T1000 (cell line): ENCODE data around the gene SNPH.

ENCODE experiments used
- DNase-seq: peaks from one replicate; lab custom pipeline; 2025; ENCODE audit warnings: mixed read lengths; lab: John Stamatoyannopoulos, UW

SNPH gene

DNA sequence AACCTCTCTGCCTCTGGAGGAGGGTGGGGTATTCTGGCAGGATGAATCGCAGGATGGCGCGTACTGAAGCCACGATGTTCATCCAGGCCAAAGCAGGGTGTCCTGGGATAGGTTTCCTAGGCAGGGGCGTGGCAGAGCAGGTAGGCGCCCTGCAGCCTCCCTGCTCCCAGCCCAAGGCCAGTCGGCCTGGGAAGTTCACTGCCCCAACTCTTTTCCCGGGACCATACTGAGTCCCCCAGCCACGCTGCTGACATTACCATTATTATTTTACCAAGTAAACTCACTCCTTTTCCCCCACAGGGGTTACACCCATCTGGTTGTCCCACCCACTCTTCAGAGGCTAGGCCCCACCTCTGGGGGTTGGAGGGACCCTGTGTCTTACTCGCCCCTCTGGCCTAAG, 41.1 kb downstream of the SNPH start:
- no peak for DNase-seq

DNA sequence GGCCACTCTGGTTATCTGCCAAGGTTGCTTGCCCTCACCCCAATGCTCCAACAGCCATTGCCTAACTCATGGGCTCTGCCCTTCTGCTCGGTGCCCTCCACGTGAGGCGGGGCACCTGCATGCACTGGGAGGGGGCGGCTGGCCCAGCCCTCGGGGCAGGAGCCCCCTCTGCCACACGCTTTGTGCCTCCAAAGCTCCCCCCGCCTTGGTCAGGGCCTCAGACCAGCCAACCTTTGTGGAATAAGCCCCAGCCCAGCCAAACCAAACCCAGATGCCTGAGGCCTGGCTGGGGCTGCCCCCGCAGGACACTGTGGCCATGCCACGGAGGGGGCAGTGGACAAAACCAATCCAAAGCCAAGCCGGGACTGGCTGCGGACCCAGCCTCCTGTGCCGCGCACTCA, 41.5 kb downstream of the SNPH start:
- no peak for DNase-seq

GRCh38 chr20:1308067-1308701, 42.1 kb downstream of the SNPH start:
- DNase-seq: no peak

DNA sequence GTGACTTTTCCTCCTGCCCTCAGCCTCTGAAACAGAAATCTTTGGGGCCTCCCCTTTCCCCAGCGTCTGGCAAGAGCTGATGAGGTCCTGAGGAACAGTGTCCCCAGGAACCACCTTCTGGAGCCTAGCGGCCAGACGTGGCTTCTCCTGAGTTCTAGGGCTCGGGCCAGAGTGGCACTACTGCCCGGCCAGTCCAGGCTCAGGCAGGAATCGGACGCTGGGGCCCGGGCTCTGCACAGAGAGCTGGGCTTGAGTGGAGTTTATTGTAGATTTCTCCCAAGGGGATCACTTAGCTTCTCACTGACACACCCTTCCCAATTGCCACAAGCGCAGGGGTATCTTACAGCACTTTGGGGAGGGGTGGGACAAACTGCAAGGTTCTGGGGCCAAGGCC, 42.6 kb downstream of the SNPH start:
- DNase-seq: no peak

- DNase-seq: no peak
These were observed 43.3 kb downstream of the SNPH start for GRCh38 chr20:1309439-1309847.

- DNase-seq: no peak
These were observed 44.0 kb downstream of the SNPH start for GRCh38 chr20:1310071-1310470.

GRCh38 chr20:1310506-1311190, 44.6 kb downstream of the SNPH start:
- DNase-seq: no peak

- no peak for DNase-seq
These were observed 46.2 kb downstream of the SNPH start for GRCh38 chr20:1312308-1312707.

- DNase-seq: no peak
These were observed 46.8 kb downstream of the SNPH start for GRCh38 chr20:1312904-1313235.

DNA sequence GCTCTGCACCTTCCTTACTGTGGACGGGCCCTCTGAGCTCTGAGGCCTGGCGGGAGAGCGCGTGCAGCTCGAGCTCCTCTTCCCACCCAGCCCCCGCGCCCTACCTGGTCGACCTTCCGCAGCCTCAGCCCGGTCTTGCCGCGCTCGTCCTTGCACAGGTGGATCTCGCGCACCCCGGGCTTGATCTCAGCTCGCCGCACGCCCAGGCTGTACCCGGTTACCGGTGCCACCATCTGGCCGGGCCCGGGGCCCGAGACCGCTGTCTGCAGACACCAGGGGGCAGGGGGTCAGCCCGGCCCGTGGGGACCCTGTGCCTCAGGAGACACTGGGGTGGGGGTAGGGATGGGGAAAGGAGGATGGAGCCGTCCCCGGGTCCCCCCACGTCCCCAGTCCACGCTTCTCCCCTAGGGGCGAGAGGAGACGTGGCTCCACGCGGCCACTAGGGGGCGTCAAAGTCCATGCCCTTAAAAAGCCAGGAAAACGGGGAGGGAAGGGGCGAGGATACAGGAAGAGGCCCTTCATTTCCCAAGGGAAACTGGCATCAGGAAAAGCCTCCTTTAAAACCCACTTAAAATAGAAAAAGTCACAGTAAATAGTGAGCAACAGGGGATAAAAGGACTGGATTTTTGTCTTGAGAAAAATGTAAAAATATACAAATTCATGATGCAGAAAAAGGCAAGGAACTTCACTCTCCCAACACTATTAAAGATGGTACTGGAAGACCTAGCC, 47.3 kb downstream of the SNPH start:
- no peak for DNase-seq

DNA sequence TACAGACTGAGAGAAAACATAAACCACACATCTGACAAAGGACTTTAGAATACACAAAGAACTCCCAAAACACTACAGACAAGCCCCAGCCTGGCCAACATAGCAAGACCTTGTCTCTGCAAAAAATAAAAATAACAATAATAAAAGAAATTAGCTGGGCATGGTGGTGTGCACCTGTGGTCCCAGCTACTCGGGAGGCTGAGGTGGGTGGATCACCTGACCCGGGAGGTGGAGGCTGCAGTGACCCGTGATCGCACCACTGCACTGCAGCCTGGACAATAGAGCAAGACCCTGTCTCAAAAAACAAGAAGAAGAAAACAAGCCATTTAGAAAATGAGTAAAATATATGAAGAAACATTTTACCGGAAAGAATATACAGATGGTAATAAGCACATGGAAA, 49.7 kb downstream of the SNPH start:
- DNase-seq: no peak

DNA sequence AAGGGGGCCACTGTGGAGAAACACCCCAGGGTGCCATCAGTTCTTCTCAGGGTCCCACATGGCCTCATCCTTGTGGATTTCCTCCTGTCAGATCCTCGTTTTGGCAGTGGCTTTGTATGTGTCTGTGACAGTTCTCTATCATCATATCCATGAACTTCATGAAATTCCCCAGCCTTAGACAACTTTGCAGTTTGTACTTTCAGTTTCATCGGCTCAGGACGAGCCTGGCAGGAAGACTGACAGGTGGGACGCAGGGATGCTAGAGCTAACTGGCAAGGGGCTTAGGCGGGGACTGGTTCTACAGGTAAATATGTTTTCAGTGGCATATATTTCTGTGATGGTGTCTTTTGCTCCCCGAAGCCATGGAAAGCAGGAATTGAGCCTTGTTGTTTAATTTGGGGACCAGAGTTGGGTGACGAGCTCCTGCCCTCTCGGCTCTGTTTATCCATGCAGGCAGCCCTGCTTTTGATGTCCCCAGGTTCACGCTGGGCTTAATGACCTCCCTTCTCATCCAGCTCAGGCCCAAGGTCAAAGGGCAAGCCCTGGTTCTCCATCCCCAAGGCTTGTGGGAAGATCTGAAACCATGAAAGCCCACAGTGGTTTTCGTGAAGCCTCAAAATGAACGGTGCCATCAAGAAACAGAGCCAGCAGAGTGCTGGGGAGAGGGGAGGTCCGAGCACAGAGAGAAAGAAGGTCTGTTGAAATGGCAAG, 51.6 kb downstream of the SNPH start:
- DNase-seq: no peak

GRCh38 chr20:1319051-1319450, 53.0 kb downstream of the SNPH start:
- DNase-seq: no peak

GRCh38 chr20:1319462-1319861, 53.4 kb downstream of the SNPH start:
- DNase-seq: no peak

DNA sequence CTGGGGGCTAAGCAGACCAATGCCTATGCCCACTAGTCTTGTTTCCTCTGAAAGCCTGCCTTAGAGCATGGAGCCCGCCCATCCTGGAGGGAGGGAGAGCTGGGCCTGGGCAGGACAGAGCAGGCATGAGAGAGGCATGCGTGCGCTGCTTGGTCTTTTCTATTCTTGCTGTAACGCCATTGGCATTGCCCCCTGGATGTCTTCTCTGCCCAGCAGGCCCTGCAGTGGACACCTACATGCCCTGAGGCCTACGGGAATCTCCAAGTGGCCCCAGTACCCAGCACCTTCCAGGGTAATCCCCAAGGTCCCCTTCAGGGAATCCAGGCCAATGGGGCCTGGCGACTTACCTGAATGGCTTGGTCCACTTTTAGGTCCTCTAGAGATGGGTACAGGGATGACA, 53.9 kb downstream of the SNPH start:
- no peak for DNase-seq

- DNase-seq: no peak
These were observed 55.0 kb downstream of the SNPH start for GRCh38 chr20:1320902-1321653.

DNA sequence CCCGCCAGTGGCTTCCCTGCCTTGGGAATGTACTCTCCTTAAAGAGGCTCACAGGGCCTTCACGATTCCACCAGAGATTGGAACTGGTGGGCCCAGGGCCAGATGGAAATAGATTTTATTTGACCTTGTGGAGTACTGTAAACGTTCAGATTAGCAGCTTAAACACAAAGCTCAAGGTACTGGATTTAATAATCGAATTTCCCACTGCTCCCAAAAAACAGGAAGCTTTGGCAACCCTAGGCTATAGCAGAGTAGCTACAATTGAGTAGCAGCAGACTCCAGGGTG, 55.5 kb downstream of the SNPH start:
- DNase-seq: no peak

DNA sequence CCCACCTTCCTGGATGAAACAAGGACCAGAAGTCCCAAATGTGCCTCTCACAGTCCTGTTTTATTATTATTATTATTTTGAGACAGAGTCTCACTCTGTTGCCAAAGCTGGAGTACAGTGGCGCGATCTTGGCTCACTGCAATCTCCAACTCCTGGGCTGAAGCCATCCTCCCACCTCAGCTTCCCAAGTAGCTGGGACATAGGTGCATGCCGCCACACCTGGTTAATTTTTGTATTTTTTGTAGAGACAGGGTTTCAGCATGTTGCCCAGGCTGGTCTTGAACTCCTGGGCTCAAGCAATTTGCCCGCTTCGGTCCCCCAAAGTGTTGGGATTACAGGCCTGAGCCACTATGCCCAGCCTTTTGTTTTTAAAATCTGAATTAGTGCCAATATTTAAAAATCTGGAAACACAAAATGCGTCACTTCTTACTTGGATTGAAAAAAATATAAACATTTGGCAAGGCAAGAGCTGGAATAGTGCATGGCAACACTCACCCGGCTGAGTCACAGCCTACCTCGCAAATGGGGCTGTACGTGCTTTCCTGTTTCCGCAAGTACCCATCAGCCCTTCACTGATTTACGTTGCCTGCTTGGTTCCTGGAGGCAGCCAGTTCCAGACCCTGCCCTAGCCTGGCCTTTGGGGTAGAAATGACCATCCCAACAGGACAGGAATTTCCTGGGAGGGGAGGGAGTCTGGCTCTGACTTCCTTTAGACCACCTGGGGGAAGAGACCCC, 56.6 kb downstream of the SNPH start:
- DNase-seq: no peak

- no peak for DNase-seq
These were observed 57.2 kb downstream of the SNPH start for GRCh38 chr20:1323256-1323655.

GRCh38 chr20:1323830-1324597, 57.9 kb downstream of the SNPH start:
- DNase-seq: no peak
